Mammary epithelial cell (primary cell): Measurements from ENCODE around the gene PLAAT5.

ENCODE experiments used
- EZH2 ChIP-seq: IDR thresholded peaks from 2 replicates; pipeline ENCODE4 v1.6.1; 2012; ENCODE audit warnings: low read length, inconsistent platforms, borderline replicate concordance
- TF ChIP-seq, protein P1 (sequence below), 2 donors: IDR thresholded peaks in 1 of 2; conservative IDR thresholded peaks in 1 of 2; 2 replicates each; pipeline ENCODE4 v1.5.1; 2011 to 2012; ENCODE audit warnings: inconsistent platforms in 2 of 2, low read length in 2 of 2, mild to moderate bottlenecking in 2 of 2, control low read depth in 1 of 2, low read depth in 1 of 2; ENCODE audit not compliant: insufficient read depth in 1 of 2; ENCODE audit errors: extremely low read depth in 1 of 2

GRCh38 chr11:63506876-63507275, 15.9 kb upstream of the PLAAT5 start:
- no peak for TF ChIP-seq EZH2
- TF ChIP-seq, protein P1, sequence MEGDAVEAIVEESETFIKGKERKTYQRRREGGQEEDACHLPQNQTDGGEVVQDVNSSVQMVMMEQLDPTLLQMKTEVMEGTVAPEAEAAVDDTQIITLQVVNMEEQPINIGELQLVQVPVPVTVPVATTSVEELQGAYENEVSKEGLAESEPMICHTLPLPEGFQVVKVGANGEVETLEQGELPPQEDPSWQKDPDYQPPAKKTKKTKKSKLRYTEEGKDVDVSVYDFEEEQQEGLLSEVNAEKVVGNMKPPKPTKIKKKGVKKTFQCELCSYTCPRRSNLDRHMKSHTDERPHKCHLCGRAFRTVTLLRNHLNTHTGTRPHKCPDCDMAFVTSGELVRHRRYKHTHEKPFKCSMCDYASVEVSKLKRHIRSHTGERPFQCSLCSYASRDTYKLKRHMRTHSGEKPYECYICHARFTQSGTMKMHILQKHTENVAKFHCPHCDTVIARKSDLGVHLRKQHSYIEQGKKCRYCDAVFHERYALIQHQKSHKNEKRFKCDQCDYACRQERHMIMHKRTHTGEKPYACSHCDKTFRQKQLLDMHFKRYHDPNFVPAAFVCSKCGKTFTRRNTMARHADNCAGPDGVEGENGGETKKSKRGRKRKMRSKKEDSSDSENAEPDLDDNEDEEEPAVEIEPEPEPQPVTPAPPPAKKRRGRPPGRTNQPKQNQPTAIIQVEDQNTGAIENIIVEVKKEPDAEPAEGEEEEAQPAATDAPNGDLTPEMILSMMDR (conservative IDR thresholded peaks at IDR 0.05 in 1 of 2, IDR thresholded peaks at IDR 0.05 in 1 of 2; ENCODE audit: extremely low read depth in 1 of 2, insufficient read depth in 1 of 2, low read depth in 1 of 2, low read length in 2 of 2), result no peak
